Panc1 (cell line): ENCODE measurements around the gene TMEM107. TPM values are rescaled to one million over a fixed set of nuclear protein-coding genes. Genes with fewer than 3 reads are reported as not detected.

Source experiments
- ATAC-seq: fragments of 200-7000 bp; cut with Tn5 transposase; 2 replicates; pipeline ENCODE4 v1.9.1; 2020; ENCODE audit warnings: mild to moderate bottlenecking, moderate library complexity
- BruUV-seq: library from RNA; stranded (reverse); fragments of 400-500 nt; replicated peaks from 2 replicates; lab custom pipeline; 2021; lab: Mats Ljungman, UMichigan
- CTCF ChIA-PET: fragments of 300-600 bp; sonication (Branson Sonifier 250); formaldehyde crosslinking; loops from one replicate; lab custom pipeline; 2022; ENCODE audit warnings: antibody characterized with exemption; lab: Charles Lee
- POLR2A ChIA-PET: fragments of 300-600 bp; sonication (Branson Sonifier 250); formaldehyde crosslinking; loops from one replicate; lab custom pipeline; 2022; ENCODE audit warnings: antibody characterized with exemption; lab: Charles Lee
- DNase-seq: peaks from one replicate; pipeline ENCODE4 v3.0.0-alpha.2; 2010; ENCODE audit warnings: low read depth, low spot score
- H3K27ac ChIP-seq: 2 replicates; pipeline ENCODE4 v1.5.1; 2011; ENCODE audit warnings: mild to moderate bottlenecking, low read length, inconsistent platforms
- H3K27me3 ChIP-seq: fragments of 200-500 bp; sonication (Bioruptor generic); 2 replicates; pipeline ENCODE4 v1.6.0; 2014; ENCODE audit warnings: low read length, inconsistent platforms; ENCODE audit not compliant: control insufficient read depth, insufficient read depth
- H3K36me3 ChIP-seq: fragments of 200-500 bp; sonication (Bioruptor generic); 2 replicates; pipeline ENCODE4 v1.5.1; 2014; ENCODE audit warnings: inconsistent platforms, mild to moderate bottlenecking, low read length, moderate library complexity; ENCODE audit not compliant: control insufficient read depth, insufficient read depth
- H3K4me1 ChIP-seq: 2 replicates; pipeline ENCODE4 v1.5.1; 2011; ENCODE audit warnings: inconsistent platforms, mild to moderate bottlenecking, low read length, moderate library complexity; ENCODE audit not compliant: control insufficient read depth, insufficient read depth
- H3K4me3 ChIP-seq, 2 experiments: 2 replicates each; pipeline ENCODE4 v1.5.1; 2011 to 2012; ENCODE audit warnings: low read depth in 2 of 2, low read length in 2 of 2, mild to moderate bottlenecking in 2 of 2, inconsistent platforms in 1 of 2, moderate library complexity in 1 of 2
- H3K9me3 ChIP-seq: fragments of 200-500 bp; sonication (Bioruptor generic); 2 replicates; pipeline ENCODE4 v1.5.1; 2014; ENCODE audit warnings: low read depth, mild to moderate bottlenecking, inconsistent platforms, low read length, moderate library complexity; ENCODE audit not compliant: control insufficient read depth, insufficient read depth
- POLR2AphosphoS5 ChIP-seq: IDR thresholded peaks from 2 replicates; pipeline ENCODE4 v1.6.1; 2012; ENCODE audit warnings: mild to moderate bottlenecking, low read depth, low read length, moderate library complexity
- SIN3A ChIP-seq: IDR thresholded peaks from 2 replicates; pipeline ENCODE4 v1.6.1; 2012; ENCODE audit warnings: low read depth, mild to moderate bottlenecking, low read length, moderate library complexity, borderline replicate concordance; ENCODE audit not compliant: insufficient read depth
- TCF7L2 ChIP-seq: IDR thresholded peaks from 2 replicates; pipeline ENCODE4 v1.6.1; 2011; ENCODE audit warnings: mild to moderate bottlenecking, low read depth, low read length, inconsistent platforms
- in situ Hi-C: cut with HindIII; loops from 2 replicates; pipeline ENCODE4 v1.10.0; 2016; ENCODE audit warnings: low sequenced_read_pairs, low pct_unique_long_range_greater_than_20kb
- intact Hi-C: fragments of 100-400 bp; cut with micrococcal nuclease; formaldehyde crosslinking; loops from one replicate; pipeline ENCODE4 v1.10.0; 2022; ENCODE audit not compliant: unreplicated experiment
- total RNA-seq: library from RNA; stranded (reverse); gene quantifications from one replicate; pipeline ENCODE4 v1.2.1, GENCODE V29; 2021; ENCODE audit not compliant: unreplicated experiment
- TF ChIP-seq, protein P1 (sequence below), 2 experiments: IDR thresholded peaks; 2 replicates each; pipeline ENCODE4 v1.6.1; 2011 to 2012; ENCODE audit warnings: low read depth in 2 of 2, control low read depth in 1 of 2, low read length in 1 of 2, mild to moderate bottlenecking in 1 of 2, moderate library complexity in 1 of 2; ENCODE audit not compliant: insufficient read depth in 1 of 2
- TF ChIP-seq, protein P2 (sequence below): fragments of 450-650 bp; IDR thresholded peaks from 2 replicates; pipeline ENCODE4 v1.5.1; 2017; ENCODE audit warnings: mild to moderate bottlenecking

The TMEM107 gene
- total RNA-seq, 1 experiment from 2014 or later: 10.6 TPM

- Histone ChIP-seq H3K36me3 (no peaks in the 10 kb centered on the region), H3K9me3 (no peaks in the 10 kb centered on the region), H3K4me1 (peaks cover 7% of the 10 kb centered on the region), H3K27ac (no peak overlapping the region), H3K4me3 (no peak overlapping the region), H3K27me3 (no peaks in the 10 kb centered on the region)
- ChIA-PET POLR2A (no interaction called here), CTCF (no interaction called here)
- in situ Hi-C loops (no loop called here), intact Hi-C loops (loop anchor here (10.0 kb wide), 1 partner anchor 97 kb away; no protein-coding TSS in a partner anchor)
- no TSS peak for BruUV-seq
- TF ChIP-seq SIN3A: no peak
- TF ChIP-seq, protein P1, sequence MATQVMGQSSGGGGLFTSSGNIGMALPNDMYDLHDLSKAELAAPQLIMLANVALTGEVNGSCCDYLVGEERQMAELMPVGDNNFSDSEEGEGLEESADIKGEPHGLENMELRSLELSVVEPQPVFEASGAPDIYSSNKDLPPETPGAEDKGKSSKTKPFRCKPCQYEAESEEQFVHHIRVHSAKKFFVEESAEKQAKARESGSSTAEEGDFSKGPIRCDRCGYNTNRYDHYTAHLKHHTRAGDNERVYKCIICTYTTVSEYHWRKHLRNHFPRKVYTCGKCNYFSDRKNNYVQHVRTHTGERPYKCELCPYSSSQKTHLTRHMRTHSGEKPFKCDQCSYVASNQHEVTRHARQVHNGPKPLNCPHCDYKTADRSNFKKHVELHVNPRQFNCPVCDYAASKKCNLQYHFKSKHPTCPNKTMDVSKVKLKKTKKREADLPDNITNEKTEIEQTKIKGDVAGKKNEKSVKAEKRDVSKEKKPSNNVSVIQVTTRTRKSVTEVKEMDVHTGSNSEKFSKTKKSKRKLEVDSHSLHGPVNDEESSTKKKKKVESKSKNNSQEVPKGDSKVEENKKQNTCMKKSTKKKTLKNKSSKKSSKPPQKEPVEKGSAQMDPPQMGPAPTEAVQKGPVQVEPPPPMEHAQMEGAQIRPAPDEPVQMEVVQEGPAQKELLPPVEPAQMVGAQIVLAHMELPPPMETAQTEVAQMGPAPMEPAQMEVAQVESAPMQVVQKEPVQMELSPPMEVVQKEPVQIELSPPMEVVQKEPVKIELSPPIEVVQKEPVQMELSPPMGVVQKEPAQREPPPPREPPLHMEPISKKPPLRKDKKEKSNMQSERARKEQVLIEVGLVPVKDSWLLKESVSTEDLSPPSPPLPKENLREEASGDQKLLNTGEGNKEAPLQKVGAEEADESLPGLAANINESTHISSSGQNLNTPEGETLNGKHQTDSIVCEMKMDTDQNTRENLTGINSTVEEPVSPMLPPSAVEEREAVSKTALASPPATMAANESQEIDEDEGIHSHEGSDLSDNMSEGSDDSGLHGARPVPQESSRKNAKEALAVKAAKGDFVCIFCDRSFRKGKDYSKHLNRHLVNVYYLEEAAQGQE (IDR thresholded peaks at IDR 0.05; ENCODE audit: insufficient read depth in 1 of 2, low read depth in 2 of 2, low read length in 1 of 2): no peak
- TF ChIP-seq TCF7L2: no peak
- TF ChIP-seq, protein P2, sequence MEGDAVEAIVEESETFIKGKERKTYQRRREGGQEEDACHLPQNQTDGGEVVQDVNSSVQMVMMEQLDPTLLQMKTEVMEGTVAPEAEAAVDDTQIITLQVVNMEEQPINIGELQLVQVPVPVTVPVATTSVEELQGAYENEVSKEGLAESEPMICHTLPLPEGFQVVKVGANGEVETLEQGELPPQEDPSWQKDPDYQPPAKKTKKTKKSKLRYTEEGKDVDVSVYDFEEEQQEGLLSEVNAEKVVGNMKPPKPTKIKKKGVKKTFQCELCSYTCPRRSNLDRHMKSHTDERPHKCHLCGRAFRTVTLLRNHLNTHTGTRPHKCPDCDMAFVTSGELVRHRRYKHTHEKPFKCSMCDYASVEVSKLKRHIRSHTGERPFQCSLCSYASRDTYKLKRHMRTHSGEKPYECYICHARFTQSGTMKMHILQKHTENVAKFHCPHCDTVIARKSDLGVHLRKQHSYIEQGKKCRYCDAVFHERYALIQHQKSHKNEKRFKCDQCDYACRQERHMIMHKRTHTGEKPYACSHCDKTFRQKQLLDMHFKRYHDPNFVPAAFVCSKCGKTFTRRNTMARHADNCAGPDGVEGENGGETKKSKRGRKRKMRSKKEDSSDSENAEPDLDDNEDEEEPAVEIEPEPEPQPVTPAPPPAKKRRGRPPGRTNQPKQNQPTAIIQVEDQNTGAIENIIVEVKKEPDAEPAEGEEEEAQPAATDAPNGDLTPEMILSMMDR: no peak
- TF ChIP-seq POLR2AphosphoS5: no peak
- ATAC-seq (no peak), DNase-seq (no peak)
These were observed 47.9 kb downstream of the TMEM107 start for GRCh38 chr17:8128125-8128784.

- peak; percentile 54 for ATAC-seq
- BruUV-seq: no TSS peak
- no peaks in the 10 kb centered on the region for H3K36me3 ChIP-seq
- CTCF ChIA-PET: no interaction called here
- peak overlapping the region; percentile 60 to 92 for H3K4me3 ChIP-seq
- no peaks in the 10 kb centered on the region for H3K27me3 ChIP-seq
- no peak for DNase-seq
- in situ Hi-C loops (no loop called here), intact Hi-C loops (loop anchor here (10.0 kb wide), 1 partner anchor 98 kb away; no protein-coding TSS in a partner anchor)
- peaks cover 7% of the 10 kb centered on the region for H3K4me1 ChIP-seq
- H3K27ac ChIP-seq: peak overlapping the region; percentile 46; the same call in 1 of the 2 replicates
- no peaks in the 10 kb centered on the region for H3K9me3 ChIP-seq
- POLR2A ChIA-PET: interaction anchor here (1.0 kb wide), 1 partner anchor 47 kb away, joined by 3 read pairs; no protein-coding TSS in a partner anchor
- TF ChIP-seq, protein P1 (IDR thresholded peaks at IDR 0.05; ENCODE audit: insufficient read depth in 1 of 2, low read depth in 2 of 2, low read length in 1 of 2): no peak
- TF ChIP-seq POLR2AphosphoS5 (no peak), TCF7L2 (no peak), SIN3A (no peak)
- TF ChIP-seq, protein P2: no peak
These were observed 49.6 kb downstream of the TMEM107 start for GRCh38 chr17:8126491-8127066.
